AG09319 (cell line): ENCODE results near the gene TMPRSS13.

Experiments used
- DNase-seq: peaks from one replicate; pipeline ENCODE4 v3.0.0-alpha.2; 2010; ENCODE audit warnings: low read depth; ENCODE audit errors: extremely low read depth
- CTCF ChIP-seq: IDR thresholded peaks from 2 replicates; pipeline ENCODE4 v1.5.1; 2011; ENCODE audit warnings: low read depth, mild to moderate bottlenecking, inconsistent platforms, low read length, moderate library complexity

TMPRSS13 gene

DNA sequence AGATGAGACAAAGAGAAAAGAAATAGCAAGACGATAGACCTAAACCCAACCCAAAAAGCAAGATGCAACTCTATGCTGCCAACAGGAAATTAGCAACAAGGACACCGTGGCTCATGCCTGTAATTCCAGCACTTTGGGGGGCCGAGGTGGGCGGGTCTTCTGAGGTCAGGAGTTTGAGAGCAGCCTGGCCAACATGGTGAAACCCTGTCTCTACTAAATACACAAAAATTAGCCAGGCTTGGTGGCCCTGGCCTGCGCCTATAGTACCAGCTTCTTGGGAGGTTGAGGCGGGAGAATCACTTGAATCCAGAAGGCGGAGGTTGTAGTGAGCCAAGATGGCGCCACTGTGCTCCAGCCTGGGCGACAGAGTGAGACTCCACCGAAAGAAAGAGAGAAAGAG, 32.7 kb upstream of the TMPRSS13 start:
- TF ChIP-seq CTCF: no peak
- no peak for DNase-seq

DNA sequence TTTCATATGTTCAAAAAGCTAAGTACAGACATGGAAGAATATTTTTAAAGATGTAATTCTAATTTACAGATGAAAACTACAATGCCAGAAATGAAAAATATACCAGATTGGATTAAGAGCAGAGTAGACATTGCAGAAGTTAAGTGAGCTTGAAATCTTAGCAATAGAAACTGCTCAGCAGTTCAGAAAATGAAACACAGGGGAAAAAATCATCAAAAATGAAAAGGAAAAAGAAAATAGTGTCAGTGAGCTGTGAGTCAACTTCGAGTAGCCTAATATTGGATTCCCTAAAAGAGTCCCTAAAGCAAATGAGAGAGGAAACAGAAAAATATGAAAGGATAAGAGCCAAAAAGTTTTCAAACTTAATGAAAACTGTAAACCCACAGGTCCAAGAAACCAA, 31.2 kb upstream of the TMPRSS13 start:
- no peak for TF ChIP-seq CTCF
- DNase-seq: no peak

GRCh38 chr11:117959438-117960149, 30.4 kb upstream of the TMPRSS13 start:
- TF ChIP-seq CTCF: no peak
- DNase-seq: no peak

DNA sequence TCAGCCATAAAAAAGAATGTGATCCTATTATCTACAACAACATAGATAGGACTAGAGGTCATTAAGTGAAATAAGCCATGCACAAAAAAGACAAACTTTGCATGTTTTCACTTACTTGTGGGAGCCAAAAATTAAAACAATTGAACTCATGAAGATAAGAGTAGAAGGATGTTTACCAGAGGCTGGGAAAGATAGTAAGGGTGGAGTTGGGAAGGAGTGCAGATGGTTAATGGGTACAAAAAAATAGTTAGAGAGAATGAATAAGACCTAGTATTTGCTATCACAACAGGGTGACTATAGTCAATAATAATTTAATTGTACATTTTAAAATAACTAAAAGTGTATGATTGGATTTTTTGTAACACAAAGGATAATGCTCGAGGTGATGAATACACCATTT, 29.7 kb upstream of the TMPRSS13 start:
- no peak for DNase-seq
- TF ChIP-seq CTCF: no peak

DNA sequence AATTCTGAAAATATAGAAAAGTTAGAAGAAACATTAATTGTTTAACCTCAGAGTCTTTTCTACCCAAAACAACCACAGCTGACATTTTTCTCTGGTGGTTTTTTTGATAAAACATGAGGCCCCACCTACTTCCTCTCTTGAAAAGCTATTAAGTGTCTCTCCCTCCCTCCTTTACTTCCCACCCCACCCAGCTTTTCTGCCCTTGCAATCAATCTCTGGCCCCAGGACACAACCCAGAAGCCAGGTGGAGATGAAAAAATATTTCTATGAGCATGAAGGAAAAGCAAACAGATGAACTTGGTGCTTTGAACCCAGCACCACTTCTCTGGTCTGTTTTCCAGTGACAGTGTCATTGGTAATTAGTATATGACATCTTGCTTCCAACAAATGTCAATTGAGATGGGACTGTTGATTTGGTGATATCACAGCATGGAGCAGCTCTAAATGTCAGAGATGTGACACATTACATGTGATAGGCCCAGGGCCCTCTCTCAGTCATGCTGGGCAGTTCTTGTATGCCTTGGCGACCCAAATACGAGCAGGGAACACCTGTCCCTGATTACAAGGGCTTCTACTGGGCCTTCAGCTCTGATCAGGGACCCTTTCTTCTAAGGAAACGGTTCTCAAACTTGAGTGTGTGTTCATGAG, 23.9 kb upstream of the TMPRSS13 start:
- TF ChIP-seq CTCF: no peak
- DNase-seq: no peak

- no peak for TF ChIP-seq CTCF
- DNase-seq: no peak
These were observed 22.1 kb upstream of the TMPRSS13 start for GRCh38 chr11:117950993-117951961.
